NCI-H2107 (cell line): Measurements from ENCODE around the gene CASZ1.

ENCODE experiments used
- DNase-seq: peaks from one replicate; lab custom pipeline; 2025; lab: John Stamatoyannopoulos, UW

Gene CASZ1

GRCh38 chr1:10728595-10729410 is 67.6 kb downstream of the CASZ1 start:
- no peak for DNase-seq

GRCh38 chr1:10727751-10728232 is 68.7 kb downstream of the CASZ1 start:
- DNase-seq = peak; percentile 19

DNA sequence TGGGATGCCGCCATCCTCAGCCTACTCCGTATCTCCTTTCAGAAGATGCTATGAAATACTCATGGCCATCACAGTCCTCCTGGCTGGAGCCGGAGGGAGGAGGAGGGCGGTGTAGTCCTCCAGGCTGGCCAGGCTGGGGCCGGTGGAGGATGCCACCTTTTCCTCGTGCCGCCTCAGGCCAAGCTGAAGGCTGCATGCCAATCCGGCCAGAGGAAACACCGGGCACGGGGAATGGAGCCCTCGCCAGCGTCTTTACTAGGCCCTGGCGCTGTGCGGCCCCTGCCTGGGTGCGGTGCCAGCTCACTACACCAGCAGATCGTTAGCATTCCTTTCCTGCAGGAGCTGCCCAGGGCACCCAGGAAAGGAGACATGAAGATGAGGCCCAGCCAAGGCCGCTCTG is 70.1 kb downstream of the CASZ1 start:
- no peak for DNase-seq

DNA sequence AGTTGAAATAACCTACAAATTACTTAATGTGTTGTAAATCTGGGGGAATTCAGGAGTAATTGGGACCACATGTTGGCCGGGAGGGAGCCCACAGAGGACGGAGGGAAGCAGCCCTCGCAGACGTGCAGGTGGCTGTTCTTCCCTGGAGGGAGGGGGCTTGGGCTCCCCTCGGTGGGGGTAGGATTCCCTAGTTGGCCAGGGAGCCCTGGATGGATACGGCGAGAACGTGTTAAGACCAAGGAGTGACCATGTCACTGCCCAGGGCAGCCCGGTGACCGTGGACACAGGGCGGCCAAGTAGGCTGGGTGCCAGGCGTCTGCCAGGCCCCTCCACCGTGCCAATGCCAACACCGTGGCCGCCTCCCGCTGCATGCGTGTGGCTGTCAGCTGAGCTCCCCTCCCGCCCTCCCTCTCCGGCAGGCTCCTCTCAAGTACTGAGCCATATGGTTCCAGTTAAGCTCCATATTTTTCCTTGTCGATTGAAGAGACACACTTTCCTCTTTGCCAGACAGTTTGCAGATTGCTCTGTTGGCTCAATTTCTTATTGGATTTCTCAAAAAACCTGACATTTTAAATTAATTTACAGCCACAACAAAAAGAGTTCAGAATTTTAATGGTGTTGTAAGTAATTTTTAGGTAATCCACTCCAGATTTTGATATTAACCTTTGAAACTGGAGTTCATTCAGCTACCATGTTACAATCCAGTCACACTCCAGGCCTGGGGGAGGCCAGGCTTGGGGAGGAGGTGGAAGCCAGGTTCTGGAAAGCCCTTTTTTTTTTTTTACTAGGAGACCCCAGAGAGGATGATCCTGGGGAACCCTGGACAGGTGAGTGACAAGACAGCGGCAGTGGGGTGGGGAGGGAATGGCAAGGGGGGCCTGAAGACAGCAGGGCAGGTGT is 71.2 kb downstream of the CASZ1 start:
- DNase-seq = no peak

DNA sequence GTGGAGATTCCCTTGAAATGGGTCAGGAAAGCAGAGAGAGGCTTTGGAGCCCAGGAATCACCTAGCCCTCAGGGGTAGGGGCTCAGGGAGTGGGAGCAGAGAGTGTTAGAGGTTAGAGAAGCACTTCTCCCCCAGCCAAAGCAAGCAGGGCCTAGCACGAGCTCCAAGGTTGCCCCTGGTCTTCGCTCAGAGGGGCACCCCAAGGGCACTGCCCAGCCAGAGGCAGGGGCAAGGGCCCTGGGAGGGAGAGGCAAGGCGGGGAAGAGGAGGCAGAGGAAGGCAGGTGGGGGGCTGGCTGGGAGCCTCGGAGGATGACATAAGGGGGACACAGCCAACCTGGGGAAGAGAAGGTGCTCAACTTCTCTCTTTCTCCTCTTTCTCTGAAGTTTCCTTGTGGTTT is 71.9 kb downstream of the CASZ1 start:
- DNase-seq = no peak

GRCh38 chr1:10724052-10724494 is 72.4 kb downstream of the CASZ1 start:
- DNase-seq = peak; percentile 28

GRCh38 chr1:10723317-10723716 is 73.1 kb downstream of the CASZ1 start:
- DNase-seq = no peak

- DNase-seq = no peak
Observed at GRCh38 chr1:10722803-10723202, 73.6 kb downstream of the CASZ1 start.

GRCh38 chr1:10721381-10722321 is 74.8 kb downstream of the CASZ1 start:
- DNase-seq = no peak

GRCh38 chr1:10720635-10721034 is 75.8 kb downstream of the CASZ1 start:
- no peak for DNase-seq

GRCh38 chr1:10718083-10718415 is 78.4 kb downstream of the CASZ1 start:
- no peak for DNase-seq

- DNase-seq = no peak
Observed at GRCh38 chr1:10717296-10718082, 79.0 kb downstream of the CASZ1 start.

DNA sequence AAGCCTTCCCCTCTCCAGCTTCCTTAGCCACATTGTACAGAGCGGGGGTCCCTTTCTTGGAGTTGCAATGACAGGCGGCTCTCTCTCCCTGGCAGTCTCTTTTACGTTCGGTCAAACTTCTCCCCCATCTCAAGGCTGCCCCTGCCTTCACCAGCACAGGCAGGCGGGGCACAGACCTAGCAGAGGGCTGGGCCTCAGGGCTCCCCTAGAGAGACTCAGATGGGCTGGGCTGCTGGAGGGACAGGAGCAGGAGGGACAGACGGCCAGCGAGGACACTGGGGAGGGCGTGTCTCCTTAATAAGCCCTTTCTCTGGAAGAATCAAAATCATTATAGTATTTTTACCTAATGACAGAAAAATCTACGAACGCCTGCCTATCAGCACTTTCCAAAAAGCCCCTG is 79.6 kb downstream of the CASZ1 start:
- DNase-seq = no peak

DNA sequence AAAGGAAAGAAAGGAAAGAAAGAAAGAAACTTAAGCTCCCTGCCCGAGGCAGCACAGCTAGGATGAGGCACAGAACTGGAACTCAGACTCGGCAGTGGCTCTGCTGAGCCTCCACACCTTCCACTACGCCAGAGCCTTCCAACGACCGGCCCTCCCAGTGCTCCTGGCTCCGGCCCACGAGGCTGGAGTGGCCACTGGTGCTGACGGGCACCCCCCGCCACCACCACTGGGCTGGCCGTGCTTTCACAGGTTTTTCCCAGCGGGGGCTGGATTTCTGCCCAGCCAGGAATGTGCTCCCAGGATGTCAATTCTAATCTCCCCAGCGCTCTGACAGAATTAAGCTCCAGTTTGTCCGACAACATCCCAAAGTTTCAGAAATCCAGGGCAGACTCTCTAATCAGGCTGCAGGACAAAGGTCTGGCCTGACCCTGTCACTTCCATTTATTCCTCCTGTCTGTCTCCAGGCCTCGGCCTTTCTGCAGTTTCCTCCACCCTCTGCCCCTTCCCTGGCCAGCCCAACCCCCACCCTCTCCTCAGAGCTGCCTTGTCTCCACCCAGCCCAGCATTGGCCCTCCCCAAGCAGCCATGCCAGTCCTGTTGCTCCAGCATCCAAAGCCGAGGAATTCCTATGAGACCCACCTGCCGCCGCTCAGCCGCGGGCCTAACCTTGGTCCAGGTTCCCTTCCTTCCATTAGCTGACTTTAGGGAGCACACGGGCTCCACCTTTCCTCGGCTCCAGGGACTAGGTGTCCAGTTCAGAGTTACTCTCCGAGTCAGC is 81.9 kb downstream of the CASZ1 start:
- no peak for DNase-seq

GRCh38 chr1:10713614-10714013 is 82.8 kb downstream of the CASZ1 start:
- no peak for DNase-seq

GRCh38 chr1:10712568-10713362 is 83.7 kb downstream of the CASZ1 start:
- no peak for DNase-seq

DNA sequence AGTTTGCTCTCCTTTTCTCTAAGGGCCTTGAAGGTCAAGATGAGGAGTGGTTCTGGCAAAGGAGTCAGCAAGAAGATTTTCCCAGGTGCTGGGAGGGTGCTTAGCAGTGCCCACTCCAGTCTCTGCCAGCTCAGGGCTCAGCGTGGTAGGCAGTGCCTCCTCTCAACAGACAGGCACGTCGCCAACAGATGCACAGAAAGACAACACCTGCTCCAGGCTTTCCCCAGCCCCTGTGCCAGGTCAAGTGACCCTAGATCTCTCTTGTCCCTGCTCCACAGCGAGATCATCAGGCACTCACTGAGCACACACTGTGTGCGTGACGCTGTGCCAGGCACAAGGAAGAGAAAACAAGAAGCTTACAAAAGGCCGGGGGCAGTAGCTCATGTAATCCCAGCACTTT is 86.0 kb downstream of the CASZ1 start:
- DNase-seq = no peak

GRCh38 chr1:10709646-10710045 is 86.8 kb downstream of the CASZ1 start:
- DNase-seq = no peak

DNA sequence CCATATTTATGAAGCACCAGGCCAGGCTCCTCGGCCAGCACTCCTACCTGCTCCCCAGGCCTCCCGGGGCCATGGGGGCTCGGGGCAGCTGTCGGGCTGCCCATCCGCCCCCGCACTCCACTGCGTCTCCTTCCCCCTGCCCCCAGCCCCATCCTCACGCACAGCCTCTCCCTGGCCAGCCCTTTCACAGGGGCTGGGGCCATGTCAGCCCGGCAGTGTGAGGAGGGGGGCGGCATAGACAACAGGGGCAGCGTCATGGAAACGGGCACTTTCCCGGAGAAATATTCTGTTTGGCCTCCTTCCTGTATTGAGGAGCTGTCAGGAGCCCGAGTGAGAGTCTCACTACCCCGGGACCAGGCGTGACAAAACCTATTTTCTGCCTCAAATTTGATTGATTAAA is 87.3 kb downstream of the CASZ1 start:
- no peak for DNase-seq
